ENCODE measurements around the gene COL4A6.

DNA sequence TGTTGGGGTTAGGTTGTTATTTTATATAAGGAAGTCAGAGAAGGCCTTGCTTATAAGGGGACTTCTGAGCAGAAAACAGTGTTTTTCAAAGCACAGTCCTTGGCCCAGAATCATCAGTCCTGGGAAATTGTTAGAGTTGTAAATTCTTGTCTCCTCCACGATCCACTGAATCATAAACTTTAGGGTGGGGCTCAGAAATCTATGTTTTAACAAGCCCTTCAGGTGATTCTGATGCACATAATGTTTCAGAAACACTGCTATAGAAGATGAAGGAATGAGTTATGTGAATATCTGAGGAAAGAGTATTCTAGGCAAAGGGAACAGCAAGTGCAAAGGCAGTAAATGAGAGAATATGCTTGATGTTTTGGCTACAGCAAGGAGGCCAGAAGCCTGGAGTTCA is 121.8 kb downstream of the COL4A6 start:
- TF ChIP-seq CTCF (IDR thresholded peaks at IDR 0.05; ENCODE audit: low read length): no peak
- TF ChIP-seq EZH2 (IDR thresholded peaks at IDR 0.05; ENCODE audit: borderline replicate concordance, low read length): no peak

Data from OCI-LY1 (cell line).